Neural progenitor cell (in vitro differentiated cells): ENCODE measurements around the gene NR1H3.

Experiments used
- CTCF ChIP-seq: fragments of 200-600 bp; sonication (generic); IDR thresholded peaks from 2 replicates; pipeline ENCODE4 v1.5.1; 2017; ENCODE audit warnings: antibody characterized with exemption, mild to moderate bottlenecking
- EZH2 ChIP-seq: fragments of 200-600 bp; sonication (generic); IDR thresholded peaks from 2 replicates; pipeline ENCODE4 v1.6.1; 2017; ENCODE audit warnings: antibody characterized with exemption, mild to moderate bottlenecking, moderate library complexity
- EZH2phosphoT487 ChIP-seq: fragments of 200-600 bp; sonication (generic); IDR thresholded peaks from 2 replicates; pipeline ENCODE4 v1.6.1; 2017; ENCODE audit warnings: antibody characterized with exemption

GRCh38 chr11:47239852-47240251 lies 17.9 kb upstream of the NR1H3 start:
- TF ChIP-seq CTCF (no peak), EZH2 (no peak), EZH2phosphoT487 (no peak)
